Mucosa of stomach (tissue), 1 donor: ENCODE measurements around the gene IL1RAP.

Experiments used
- H3K27me3 ChIP-seq: one replicate; pipeline ENCODE4 v1.7.0; 2013; ENCODE audit warnings: mild to moderate bottlenecking, low read length; ENCODE audit not compliant: control insufficient read depth, insufficient read depth
- H3K36me3 ChIP-seq: one replicate; pipeline ENCODE4 v1.7.0; 2013; ENCODE audit warnings: low read length; ENCODE audit not compliant: control insufficient read depth, insufficient read depth
- H3K4me1 ChIP-seq: one replicate; pipeline ENCODE4 v1.7.0; 2013; ENCODE audit warnings: mild to moderate bottlenecking, low read length; ENCODE audit not compliant: control insufficient read depth, insufficient read depth
- H3K4me3 ChIP-seq: one replicate; pipeline ENCODE4 v1.7.0; 2013; ENCODE audit warnings: low read length
- H3K9ac ChIP-seq: one replicate; pipeline ENCODE4 v1.7.0; 2013; ENCODE audit warnings: mild to moderate bottlenecking, low read length, moderate library complexity
- H3K9me3 ChIP-seq: one replicate; pipeline ENCODE4 v1.7.0; 2013; ENCODE audit warnings: mild to moderate bottlenecking, low read length, moderate library complexity; ENCODE audit not compliant: control insufficient read depth
- donor health status: Pancreatic carcinoma.

IL1RAP gene

DNA sequence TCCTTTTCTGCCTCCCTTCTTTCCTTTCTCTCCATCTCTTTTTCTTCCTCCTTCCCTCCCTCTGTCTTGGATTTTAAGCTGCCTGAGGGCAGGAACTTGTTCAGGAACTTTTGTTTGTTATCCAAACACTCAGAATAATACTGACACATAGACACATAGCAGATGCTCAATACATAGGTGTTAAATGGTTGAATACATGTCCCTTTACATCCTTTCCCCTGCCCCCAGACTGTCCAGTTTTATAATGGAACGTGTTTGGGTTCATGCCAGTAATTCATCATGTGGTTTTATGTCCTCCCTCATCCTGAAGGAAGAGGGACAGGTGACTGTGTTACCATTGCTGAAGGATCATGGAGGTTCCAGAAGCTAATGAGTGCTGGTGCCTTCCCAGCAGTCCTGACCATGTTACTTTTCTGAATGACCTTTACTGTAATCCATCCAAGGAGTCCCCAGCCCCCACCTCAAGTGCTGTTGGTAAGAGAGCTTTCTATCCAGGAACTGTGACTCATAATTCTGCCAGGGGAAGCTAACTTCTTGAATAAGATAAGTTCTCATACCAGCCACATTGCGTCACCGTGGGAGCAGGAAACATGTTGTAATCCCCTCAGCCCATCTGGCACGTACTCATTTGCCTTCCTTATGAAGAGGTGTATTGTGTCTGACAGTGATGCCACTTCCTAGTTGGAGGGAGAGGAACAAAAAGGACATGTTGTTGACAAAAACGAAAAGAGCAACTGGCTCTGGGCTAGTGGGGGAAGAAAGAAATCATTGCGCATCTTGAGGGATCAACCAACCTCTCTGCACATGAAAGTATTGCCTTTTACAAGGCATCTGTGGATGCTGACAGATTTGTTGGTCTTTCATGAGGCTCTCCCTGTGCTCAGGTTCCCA, 52.4 kb downstream of the IL1RAP start:
- no peaks in the 10 kb centered on the region for H3K9me3 ChIP-seq
- no peaks in the 10 kb centered on the region for H3K36me3 ChIP-seq
- no peak overlapping the region for H3K9ac ChIP-seq
- H3K4me1 ChIP-seq = peaks cover 8% of the 10 kb centered on the region
- H3K27me3 ChIP-seq = no peaks in the 10 kb centered on the region
- no peak overlapping the region for H3K4me3 ChIP-seq

DNA sequence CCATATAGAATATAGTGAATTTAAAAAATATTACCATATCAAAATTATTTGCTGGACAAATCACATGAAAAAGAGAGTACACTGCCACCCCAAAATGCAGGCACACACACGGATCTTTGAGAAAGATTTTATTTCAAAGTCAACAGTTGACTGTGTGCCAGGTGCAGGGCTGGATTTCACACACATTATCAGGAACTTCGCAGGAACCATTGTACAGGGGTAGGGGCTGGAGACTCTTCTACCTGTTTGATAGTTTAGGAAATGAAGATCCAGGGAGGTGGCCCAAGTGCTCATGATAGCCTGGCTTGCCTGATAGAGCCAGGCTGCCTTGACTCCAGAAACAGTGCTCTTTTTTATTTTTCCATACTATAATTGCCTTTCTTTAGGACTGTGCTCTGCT, 54.2 kb downstream of the IL1RAP start:
- no peaks in the 10 kb centered on the region for H3K27me3 ChIP-seq
- peaks cover 8% of the 10 kb centered on the region for H3K4me1 ChIP-seq
- H3K9me3 ChIP-seq = no peaks in the 10 kb centered on the region
- no peak overlapping the region for H3K9ac ChIP-seq
- no peaks in the 10 kb centered on the region for H3K36me3 ChIP-seq
- H3K4me3 ChIP-seq = no peak overlapping the region

DNA sequence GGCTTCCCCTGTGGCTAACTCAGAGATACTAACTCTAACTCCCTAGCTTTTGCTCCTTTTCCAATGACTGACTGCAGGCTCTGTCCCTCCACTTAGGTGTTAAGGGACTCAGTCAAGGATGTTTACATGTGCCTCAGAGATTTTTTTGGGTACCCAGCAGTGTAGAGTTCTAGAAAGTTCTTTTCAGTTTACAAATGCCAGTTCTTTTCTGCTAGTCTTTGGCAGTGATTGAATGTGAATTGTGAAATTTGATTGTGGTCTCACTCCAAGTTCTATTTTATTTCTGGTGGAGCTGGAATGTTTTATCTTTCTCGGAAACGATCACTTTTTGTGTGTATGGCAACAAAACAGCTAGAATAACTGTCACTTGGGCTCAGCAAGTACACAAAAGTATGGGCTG, 60.6 kb downstream of the IL1RAP start:
- Histone ChIP-seq H3K9ac (no peak overlapping the region), H3K27me3 (no peaks in the 10 kb centered on the region), H3K4me1 (no peaks in the 10 kb centered on the region), H3K9me3 (no peaks in the 10 kb centered on the region), H3K36me3 (no peaks in the 10 kb centered on the region), H3K4me3 (no peak overlapping the region)

DNA sequence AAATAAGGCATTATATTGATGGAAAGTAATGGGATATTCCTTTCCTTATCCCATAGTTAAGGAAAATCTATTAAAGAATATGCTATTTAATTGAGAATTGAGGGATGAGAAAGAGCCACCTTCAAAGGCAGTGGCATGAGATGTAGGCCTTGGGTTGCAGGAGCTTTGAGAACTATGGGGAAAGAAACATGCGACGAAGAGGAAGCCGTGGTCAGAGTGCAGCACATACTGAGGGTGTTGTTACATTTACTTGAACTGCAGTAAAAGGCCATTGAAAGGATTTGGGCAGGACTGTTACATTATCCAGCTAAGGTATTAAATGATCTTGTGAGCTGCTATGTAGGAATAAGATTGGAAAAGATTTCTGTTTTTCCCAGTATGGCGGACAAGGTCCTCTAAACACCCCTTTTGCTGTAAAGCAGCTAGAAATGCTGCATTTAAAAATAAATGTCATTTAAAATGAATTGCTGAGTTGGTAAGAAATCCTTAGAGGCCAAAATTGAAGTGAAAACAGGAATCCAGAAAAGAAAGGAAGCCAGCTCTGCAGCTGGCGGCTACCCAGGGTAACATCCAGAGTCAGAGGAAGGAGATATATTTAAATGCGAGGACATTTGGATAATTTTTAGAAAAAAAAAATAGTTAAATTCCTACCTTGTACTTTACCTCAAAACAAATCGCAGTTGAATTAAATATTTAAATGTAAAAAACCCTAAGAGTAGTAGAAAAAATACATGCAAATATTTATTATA, 61.7 kb downstream of the IL1RAP start:
- Histone ChIP-seq H3K9ac (no peak overlapping the region), H3K4me3 (no peak overlapping the region), H3K36me3 (no peaks in the 10 kb centered on the region), H3K9me3 (no peaks in the 10 kb centered on the region), H3K27me3 (no peaks in the 10 kb centered on the region), H3K4me1 (no peaks in the 10 kb centered on the region)

DNA sequence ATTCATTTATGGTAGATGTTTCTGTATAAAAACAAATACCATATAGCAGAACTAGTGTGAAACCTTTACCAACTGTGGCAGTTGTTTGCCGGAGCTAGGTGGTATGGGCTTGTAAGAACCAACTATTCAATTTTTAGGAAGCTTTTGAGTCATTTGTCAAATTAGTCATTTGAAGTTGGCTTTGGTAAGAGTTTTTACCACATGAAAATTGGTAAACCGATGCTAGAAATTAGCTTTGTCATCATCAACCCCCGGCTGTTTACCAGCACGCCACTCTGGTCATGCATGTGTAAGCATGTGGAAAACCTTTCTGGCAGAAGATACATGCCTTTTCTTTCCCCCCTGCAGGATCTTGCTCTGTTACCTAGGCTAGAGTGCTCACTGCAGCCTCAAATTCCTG, 63.3 kb downstream of the IL1RAP start:
- Histone ChIP-seq H3K9me3 (no peaks in the 10 kb centered on the region), H3K36me3 (no peaks in the 10 kb centered on the region), H3K9ac (no peak overlapping the region), H3K4me3 (no peak overlapping the region), H3K4me1 (no peaks in the 10 kb centered on the region), H3K27me3 (no peaks in the 10 kb centered on the region)

DNA sequence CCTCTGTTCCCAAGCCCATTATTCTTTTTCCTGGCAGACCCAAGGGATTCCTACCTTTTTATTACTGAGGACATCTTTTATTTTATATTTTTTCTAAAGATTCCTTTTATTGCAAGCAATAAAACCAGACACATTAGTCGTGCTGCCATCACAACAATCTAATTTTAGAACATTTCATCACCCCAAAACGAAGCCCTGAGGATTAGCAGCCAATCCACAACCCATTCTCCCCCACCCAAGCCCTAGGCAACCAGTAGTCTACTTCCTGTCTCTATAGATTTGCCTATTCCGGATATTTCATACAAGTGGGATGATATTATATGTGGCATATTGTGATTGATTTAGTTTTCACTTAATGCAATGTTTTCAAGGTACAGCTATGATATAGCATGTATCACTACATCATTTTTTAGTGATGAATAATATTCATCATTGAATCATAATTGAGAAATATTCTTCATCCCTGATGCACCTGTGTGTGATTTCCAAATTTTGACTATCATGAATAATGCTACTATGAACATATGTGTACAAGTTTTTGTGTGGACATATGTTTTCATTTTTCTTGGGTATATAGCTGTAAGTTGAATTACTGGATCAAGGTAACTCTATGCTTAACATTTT, 65.7 kb downstream of the IL1RAP start:
- Histone ChIP-seq H3K9ac (no peak overlapping the region), H3K36me3 (no peaks in the 10 kb centered on the region), H3K4me1 (no peaks in the 10 kb centered on the region), H3K27me3 (no peaks in the 10 kb centered on the region), H3K4me3 (no peak overlapping the region), H3K9me3 (no peaks in the 10 kb centered on the region)

DNA sequence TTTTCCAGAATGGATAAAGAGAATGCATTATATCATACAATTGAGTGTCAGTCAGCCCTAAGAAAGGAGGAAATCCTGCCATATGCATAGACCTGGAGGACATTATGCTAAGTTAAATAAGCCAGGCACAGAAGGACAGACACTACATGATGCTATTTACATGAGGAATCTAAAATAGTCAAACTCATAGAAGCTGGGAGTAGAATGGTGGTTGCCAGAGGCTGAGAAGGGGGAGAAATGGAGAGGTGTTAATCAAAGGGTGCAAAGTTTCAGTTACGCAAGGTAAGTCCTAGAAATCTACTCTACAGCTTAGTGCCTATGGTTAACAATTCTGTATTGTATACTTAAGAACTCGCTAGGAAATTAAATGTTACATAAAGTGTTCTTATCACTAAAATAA, 66.5 kb downstream of the IL1RAP start:
- Histone ChIP-seq H3K4me1 (no peaks in the 10 kb centered on the region), H3K36me3 (no peaks in the 10 kb centered on the region), H3K9me3 (no peaks in the 10 kb centered on the region), H3K27me3 (no peaks in the 10 kb centered on the region), H3K4me3 (no peak overlapping the region), H3K9ac (no peak overlapping the region)

DNA sequence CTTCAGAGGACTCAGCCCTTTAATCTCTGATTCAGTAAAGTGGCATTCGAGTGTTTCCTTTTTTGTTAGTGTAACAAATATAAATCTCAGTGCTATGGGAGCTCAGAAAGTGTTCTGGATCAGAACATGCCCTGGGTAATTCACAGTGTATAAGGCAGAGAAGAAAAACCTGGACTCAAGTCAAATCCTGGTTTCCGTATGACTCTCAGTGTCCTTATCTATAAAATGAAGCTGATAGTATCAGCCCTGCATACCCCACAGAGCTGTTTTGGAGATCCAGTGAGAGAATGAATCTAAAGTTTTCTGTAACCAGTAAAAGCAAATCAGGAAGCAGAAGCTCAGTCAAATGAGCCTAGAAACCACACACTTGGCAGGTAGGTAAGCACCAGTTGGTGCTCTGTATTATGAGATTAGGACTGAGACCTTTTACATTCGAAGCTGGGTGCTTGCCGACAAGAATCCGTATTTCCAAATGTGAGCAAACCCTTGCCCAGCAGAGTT, 67.2 kb downstream of the IL1RAP start:
- no peak overlapping the region for H3K4me3 ChIP-seq
- H3K9ac ChIP-seq = no peak overlapping the region
- H3K36me3 ChIP-seq = no peaks in the 10 kb centered on the region
- H3K27me3 ChIP-seq = no peaks in the 10 kb centered on the region
- no peaks in the 10 kb centered on the region for H3K4me1 ChIP-seq
- no peaks in the 10 kb centered on the region for H3K9me3 ChIP-seq

DNA sequence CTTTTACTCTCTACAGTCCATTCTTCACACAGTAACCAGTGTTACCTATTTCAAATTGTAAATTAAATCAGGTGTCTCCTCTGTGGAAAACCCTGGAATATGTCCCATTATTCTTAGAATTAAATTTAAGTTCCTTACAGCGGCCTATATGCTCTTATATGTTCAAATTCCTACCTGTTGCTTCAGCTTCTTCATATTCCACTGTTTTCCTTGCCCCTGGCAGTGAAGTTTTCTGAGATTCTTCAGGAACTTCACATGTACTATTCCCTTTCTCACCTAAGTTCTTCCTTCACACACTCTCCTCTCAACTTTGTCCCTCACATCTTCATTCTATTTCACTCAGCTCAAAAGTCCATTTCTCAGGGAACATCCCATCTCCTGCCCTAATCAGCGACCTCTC, 68.8 kb downstream of the IL1RAP start:
- Histone ChIP-seq H3K9ac (no peak overlapping the region), H3K27me3 (no peaks in the 10 kb centered on the region), H3K4me1 (no peaks in the 10 kb centered on the region), H3K9me3 (no peaks in the 10 kb centered on the region), H3K4me3 (no peak overlapping the region), H3K36me3 (no peaks in the 10 kb centered on the region)

DNA sequence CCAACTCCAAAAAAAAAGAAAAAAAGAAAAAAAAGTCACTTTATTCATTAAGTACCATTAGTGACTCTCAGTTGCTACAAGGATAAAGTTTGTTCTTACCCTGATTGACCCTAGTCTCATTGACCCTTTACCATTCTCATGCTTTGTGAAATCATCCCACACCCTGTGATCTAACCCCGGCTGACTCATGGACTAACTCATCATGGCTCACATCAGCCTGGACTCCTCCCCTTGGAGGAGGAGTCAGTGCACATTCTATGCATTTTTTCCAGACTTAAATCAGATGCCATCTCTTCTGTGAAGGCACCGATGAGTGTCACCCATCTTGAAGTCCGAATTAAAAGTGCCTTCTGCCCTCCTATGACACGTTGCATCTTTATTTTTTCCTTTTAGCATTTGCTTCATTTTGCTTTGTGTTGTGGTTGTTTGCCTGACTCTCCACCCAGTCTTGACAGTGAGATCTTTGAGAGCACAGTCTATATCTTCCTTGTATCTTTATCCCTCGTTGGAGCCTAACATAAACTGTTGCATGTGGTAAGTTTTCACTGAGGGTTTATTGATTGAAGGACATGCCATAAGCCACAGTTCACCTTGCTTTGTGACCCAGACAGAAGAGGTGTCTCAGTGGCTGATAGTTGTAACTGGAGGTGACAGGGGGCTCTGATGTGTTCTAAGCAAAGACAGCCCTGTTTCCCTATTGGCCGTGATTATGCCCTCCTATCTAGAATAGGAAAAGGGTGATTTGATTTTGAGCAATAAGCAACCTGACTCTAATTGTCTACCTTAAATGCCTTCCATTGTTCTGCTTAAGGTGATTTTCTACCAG, 72.1 kb downstream of the IL1RAP start:
- Histone ChIP-seq H3K4me3 (no peak overlapping the region), H3K9me3 (no peaks in the 10 kb centered on the region), H3K9ac (no peak overlapping the region), H3K36me3 (no peaks in the 10 kb centered on the region), H3K4me1 (no peaks in the 10 kb centered on the region), H3K27me3 (no peaks in the 10 kb centered on the region)

DNA sequence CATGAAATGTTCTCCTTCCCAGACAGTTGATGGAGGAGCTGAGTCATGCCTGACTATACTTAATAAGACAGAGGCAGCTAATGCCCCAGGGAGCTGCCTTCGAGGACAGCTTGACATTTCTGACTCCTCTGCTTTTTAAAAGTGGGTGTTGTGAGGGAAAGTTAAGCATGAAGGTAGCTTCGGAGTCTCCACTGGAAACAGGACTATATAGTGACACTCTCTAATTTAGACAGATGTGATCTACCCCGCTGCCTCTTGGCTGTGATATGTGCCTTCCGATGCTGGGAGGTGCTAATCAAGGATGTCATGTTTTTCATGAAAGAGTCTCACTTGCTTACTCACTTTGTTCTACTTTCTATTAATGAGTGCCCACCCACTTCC, 72.7 kb downstream of the IL1RAP start:
- Histone ChIP-seq H3K9ac (no peak overlapping the region), H3K27me3 (no peaks in the 10 kb centered on the region), H3K4me3 (no peak overlapping the region), H3K4me1 (peaks cover 3% of the 10 kb centered on the region), H3K9me3 (no peaks in the 10 kb centered on the region), H3K36me3 (no peaks in the 10 kb centered on the region)
